Hepatocyte (in vitro differentiated cells): Measurements from ENCODE around the gene KCNQ1. TPM values are rescaled to one million over a fixed set of nuclear protein-coding genes. Genes with fewer than 3 reads are reported as not detected.

ENCODE experiments used
- DNase-seq: peaks from one replicate; pipeline ENCODE4 v3.0.0-alpha.2; 2016; ENCODE audit warnings: low spot score
- H2AFZ ChIP-seq: fragments of 200-600 bp; sonication (generic); 2 replicates; pipeline ENCODE4 v1.6.0; 2016; ENCODE audit warnings: antibody characterized with exemption, mild to moderate bottlenecking
- H3K27ac ChIP-seq: fragments of 200-600 bp; sonication (generic); 2 replicates; pipeline ENCODE4 v1.5.1; 2016; ENCODE audit warnings: mild to moderate bottlenecking
- H3K27me3 ChIP-seq: fragments of 200-600 bp; sonication (generic); 2 replicates; pipeline ENCODE4 v1.6.1; 2016
- H3K36me3 ChIP-seq: fragments of 200-600 bp; sonication (generic); replicated peaks from 2 replicates; pipeline ENCODE4 v1.5.1; 2016; ENCODE audit warnings: low read depth; ENCODE audit not compliant: insufficient read depth
- H3K4me1 ChIP-seq: fragments of 200-600 bp; sonication (generic); 2 replicates; pipeline ENCODE4 v1.5.1; 2016; ENCODE audit warnings: mild to moderate bottlenecking, moderate library complexity; ENCODE audit not compliant: insufficient read depth
- H3K4me2 ChIP-seq: fragments of 200-600 bp; sonication (generic); 2 replicates; pipeline ENCODE4 v1.6.0; 2016
- H3K4me3 ChIP-seq: fragments of 200-600 bp; sonication (generic); 2 replicates; pipeline ENCODE4 v1.5.1; 2016; ENCODE audit warnings: mild to moderate bottlenecking
- H3K79me2 ChIP-seq: fragments of 200-600 bp; sonication (generic); 2 replicates; pipeline ENCODE4 v1.6.0; 2017; ENCODE audit warnings: mild to moderate bottlenecking
- H3K9me2 ChIP-seq: fragments of 200-600 bp; sonication (generic); replicated peaks from 2 replicates; pipeline ENCODE4 v1.6.0; 2017; ENCODE audit warnings: mild to moderate bottlenecking; ENCODE audit not compliant: insufficient read depth
- H3K9me3 ChIP-seq: fragments of 200-600 bp; sonication (generic); 2 replicates; pipeline ENCODE4 v1.5.1; 2016; ENCODE audit warnings: low read depth, mild to moderate bottlenecking
- H4K20me1 ChIP-seq: fragments of 200-600 bp; sonication (generic); 2 replicates; pipeline ENCODE4 v1.6.0; 2016; ENCODE audit warnings: mild to moderate bottlenecking; ENCODE audit not compliant: insufficient read depth, poor library complexity, severe bottlenecking
- EZH2 ChIP-seq: fragments of 200-600 bp; sonication (generic); IDR thresholded peaks from 2 replicates; pipeline ENCODE4 v1.6.1; 2016; ENCODE audit warnings: antibody characterized with exemption, mild to moderate bottlenecking, borderline replicate concordance
- EZH2phosphoT487 ChIP-seq: fragments of 200-600 bp; sonication (generic); IDR thresholded peaks from one replicate; pipeline ENCODE4 v1.6.1; 2018; ENCODE audit warnings: antibody characterized with exemption, mild to moderate bottlenecking, low read depth, moderate library complexity; ENCODE audit not compliant: unreplicated experiment, severe bottlenecking
- WGBS: methylation state at CpG from one replicate; pipeline ENCODE4 v1.1.6; 2016; ENCODE audit warnings: low lambda C conversion rate; ENCODE audit errors: missing lambda C conversion rate; 5-methylcytosine and 5-hydroxymethylcytosine counted together
- polyA plus RNA-seq: library from polyadenylated mRNA; unstranded; fragments of >200 nt; fragmentation: Nextera tagmentation; extraction: Ambion mirVana; gene quantifications from 2 replicates; pipeline ENCODE4 v1.2.1, GENCODE V29; 2016
- total RNA-seq: library from RNA; depleted of rRNA; stranded (reverse); fragments of >200 nt; gene quantifications from 2 replicates; pipeline ENCODE4 v1.2.3, GENCODE V29; 2014
- TF ChIP-seq, protein P1 (sequence below): fragments of 200-600 bp; sonication (generic); IDR thresholded peaks from 2 replicates; pipeline ENCODE4 v1.5.1; 2016; ENCODE audit warnings: antibody characterized with exemption, mild to moderate bottlenecking; ENCODE audit not compliant: poor library complexity

Gene KCNQ1
- total and polyA plus RNA-seq, 2 experiments from 2014 or later: 1.8 to 6.4 TPM

DNA sequence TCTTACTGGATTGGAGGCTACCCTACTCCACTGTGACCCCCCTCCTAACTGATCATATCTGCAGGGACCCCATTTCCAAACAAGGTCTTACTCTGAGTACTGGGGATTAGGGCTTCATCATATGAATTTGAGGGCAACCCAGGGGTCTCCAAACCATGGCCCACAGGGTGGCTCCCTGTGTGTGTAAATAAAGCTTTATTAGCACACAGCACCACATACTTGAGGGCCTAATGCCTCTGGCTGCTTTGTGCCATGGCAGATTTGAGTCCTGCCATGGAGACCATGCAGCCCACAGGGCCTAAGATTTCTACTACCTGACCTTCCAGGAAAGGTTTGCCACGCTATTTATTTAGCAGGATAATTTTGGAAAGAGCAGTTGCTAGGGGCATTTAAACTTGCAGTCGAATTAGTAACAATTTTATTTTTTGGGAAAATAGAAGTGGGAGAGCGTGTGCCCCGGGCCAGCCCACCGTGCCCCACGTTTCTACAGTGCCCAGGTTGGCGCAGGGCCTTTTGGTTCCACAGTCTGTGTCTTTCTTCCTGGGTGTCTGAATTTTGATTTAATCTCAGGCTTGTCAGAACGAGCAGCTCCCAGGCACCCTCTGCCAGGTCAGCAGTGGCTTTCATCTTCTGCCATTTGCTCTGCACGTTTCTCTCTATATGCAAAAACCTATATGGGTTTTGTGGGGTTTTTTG is 92.3 kb downstream of the KCNQ1 start:
- no peak for DNase-seq
- TF ChIP-seq, protein P1, sequence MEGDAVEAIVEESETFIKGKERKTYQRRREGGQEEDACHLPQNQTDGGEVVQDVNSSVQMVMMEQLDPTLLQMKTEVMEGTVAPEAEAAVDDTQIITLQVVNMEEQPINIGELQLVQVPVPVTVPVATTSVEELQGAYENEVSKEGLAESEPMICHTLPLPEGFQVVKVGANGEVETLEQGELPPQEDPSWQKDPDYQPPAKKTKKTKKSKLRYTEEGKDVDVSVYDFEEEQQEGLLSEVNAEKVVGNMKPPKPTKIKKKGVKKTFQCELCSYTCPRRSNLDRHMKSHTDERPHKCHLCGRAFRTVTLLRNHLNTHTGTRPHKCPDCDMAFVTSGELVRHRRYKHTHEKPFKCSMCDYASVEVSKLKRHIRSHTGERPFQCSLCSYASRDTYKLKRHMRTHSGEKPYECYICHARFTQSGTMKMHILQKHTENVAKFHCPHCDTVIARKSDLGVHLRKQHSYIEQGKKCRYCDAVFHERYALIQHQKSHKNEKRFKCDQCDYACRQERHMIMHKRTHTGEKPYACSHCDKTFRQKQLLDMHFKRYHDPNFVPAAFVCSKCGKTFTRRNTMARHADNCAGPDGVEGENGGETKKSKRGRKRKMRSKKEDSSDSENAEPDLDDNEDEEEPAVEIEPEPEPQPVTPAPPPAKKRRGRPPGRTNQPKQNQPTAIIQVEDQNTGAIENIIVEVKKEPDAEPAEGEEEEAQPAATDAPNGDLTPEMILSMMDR: no peak
- TF ChIP-seq EZH2 (no peak), EZH2phosphoT487 (no peak)
- Histone ChIP-seq H3K36me3 (no peaks in the 10 kb centered on the region), H3K4me1 (peaks cover 23% of the 10 kb centered on the region), H3K9me3 (no peaks in the 10 kb centered on the region), H2AFZ (no peak overlapping the region), H3K27me3 (no peaks in the 10 kb centered on the region), H3K9me2 (no peaks in the 10 kb centered on the region), H4K20me1 (no peaks in the 10 kb centered on the region), H3K79me2 (no peaks in the 10 kb centered on the region), H3K4me3 (no peak overlapping the region), H3K4me2 (no peak overlapping the region), H3K27ac (no peak overlapping the region)
- WGBS: 98% methylated on average over 9 of the region's 9 CpGs

DNA sequence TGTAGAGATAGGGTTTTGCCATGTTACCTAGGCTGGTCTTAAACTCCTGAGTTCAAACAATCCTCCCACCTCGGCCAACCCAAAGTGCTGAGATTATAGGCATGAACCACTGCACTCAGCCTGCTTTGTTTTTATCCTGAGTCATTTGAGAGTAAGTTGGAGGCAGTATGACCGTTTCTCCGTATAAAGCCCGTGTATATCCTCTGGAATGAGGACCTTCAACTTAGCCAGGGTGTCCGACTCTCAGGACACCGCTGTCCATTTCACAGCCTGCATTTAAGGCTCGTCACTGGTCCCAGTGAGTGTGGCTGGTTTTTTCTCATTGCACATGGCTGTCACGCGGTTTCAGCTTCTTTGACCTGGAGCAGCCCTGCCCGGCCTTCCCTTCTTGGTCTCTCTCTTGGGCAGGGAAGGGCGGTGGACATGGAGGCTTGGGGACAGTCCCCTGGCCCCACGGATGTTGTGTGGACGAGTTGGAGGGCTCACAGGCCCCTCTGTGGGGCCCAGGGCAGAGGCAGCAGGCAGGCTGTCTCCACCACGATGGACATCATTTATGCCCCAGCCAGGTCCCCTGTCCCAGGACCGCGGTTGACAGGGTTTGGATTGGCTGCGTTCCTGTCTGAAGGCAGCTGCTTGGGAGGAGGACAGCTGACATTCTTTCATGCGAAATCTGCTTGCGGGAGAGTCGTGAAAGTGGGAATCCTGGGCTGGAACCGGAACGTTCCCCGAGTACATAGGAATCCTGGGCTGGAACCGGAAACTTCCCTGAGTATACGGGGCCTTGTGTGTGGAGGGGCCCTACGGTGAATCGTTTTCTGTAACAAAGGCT is 93.3 kb downstream of the KCNQ1 start:
- peaks cover 17% of the 10 kb centered on the region for H3K4me1 ChIP-seq
- no peak overlapping the region for H3K4me3 ChIP-seq
- DNase-seq: no peak
- no peaks in the 10 kb centered on the region for H4K20me1 ChIP-seq
- TF ChIP-seq, protein P1: no peak
- TF ChIP-seq EZH2: no peak
- no peak for TF ChIP-seq EZH2phosphoT487
- H2AFZ ChIP-seq: no peak overlapping the region
- H3K27me3 ChIP-seq: no peaks in the 10 kb centered on the region
- no peak overlapping the region for H3K4me2 ChIP-seq
- no peaks in the 10 kb centered on the region for H3K36me3 ChIP-seq
- 86% methylated on average over 27 of the region's 27 CpGs for WGBS
- no peak overlapping the region for H3K27ac ChIP-seq
- no peaks in the 10 kb centered on the region for H3K9me3 ChIP-seq
- no peaks in the 10 kb centered on the region for H3K9me2 ChIP-seq
- no peaks in the 10 kb centered on the region for H3K79me2 ChIP-seq

DNA sequence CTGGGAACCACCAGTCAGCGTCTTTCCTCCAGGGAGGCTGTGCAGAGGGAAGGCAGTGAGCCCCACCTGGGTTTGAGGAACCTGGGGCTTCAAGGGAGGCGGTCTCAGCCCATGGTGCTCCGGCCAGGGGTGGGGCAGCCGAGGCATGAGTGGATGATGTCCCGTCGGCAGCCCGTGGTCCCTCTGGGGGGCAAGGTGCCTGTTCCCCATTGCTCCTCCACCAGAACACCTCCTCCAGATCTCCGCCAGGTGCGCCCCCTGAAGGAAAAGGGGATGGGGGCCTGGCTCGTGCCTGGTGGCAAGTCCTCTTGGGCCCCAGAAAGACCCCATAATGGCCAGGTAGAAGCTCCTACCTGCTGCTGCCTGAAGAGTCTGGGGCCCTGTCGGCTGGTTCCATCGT is 94.1 kb downstream of the KCNQ1 start:
- Histone ChIP-seq H3K27ac (no peak overlapping the region), H3K4me3 (no peak overlapping the region), H3K36me3 (no peaks in the 10 kb centered on the region), H2AFZ (no peak overlapping the region), H3K9me3 (no peaks in the 10 kb centered on the region), H3K27me3 (no peaks in the 10 kb centered on the region), H3K4me1 (peaks cover 8% of the 10 kb centered on the region), H3K79me2 (no peaks in the 10 kb centered on the region), H3K9me2 (no peaks in the 10 kb centered on the region), H3K4me2 (no peak overlapping the region), H4K20me1 (no peaks in the 10 kb centered on the region)
- WGBS: over 99% methylated on average over 11 of the region's 12 CpGs
- no peak for TF ChIP-seq EZH2phosphoT487
- no peak for TF ChIP-seq EZH2
- TF ChIP-seq, protein P1: no peak
- no peak for DNase-seq
